GM12875 (cell line): Measurements from ENCODE around the gene MTARC2.

ENCODE experiments used
- H3K4me3 ChIP-seq: one replicate; pipeline ENCODE4 v1.5.1; 2011; ENCODE audit warnings: low read depth, low read length, control low read depth
- TF ChIP-seq, protein P1 (sequence below): IDR thresholded peaks from 2 replicates; pipeline ENCODE4 v1.5.1; 2011; ENCODE audit warnings: low read depth, mild to moderate bottlenecking, control low read depth, inconsistent platforms, low read length, moderate library complexity, borderline replicate concordance; ENCODE audit not compliant: insufficient read depth

Gene MTARC2

DNA sequence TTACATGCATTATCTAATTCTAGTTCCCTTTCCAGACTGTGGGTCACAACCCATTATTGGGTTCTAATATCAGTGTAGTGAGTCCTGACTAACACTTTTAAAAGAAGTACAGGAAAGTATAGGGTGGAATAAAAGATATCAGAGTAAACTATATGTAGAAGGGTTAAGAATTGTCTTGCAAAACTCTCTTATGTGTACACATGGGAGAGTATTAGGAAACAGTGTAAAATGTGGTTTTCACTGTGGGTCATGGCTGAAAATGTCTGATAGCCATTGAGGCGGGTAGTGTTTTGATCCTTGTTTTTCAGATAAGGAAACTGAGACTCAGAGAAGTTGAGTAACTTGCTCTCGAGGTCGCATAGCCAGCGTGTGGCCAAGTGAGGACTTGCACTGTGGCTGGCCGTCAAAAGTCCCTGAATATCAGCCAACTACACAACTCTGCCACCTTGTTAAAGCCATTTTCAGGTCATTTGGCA is 20.0 kb downstream of the MTARC2 start:
- TF ChIP-seq, protein P1, sequence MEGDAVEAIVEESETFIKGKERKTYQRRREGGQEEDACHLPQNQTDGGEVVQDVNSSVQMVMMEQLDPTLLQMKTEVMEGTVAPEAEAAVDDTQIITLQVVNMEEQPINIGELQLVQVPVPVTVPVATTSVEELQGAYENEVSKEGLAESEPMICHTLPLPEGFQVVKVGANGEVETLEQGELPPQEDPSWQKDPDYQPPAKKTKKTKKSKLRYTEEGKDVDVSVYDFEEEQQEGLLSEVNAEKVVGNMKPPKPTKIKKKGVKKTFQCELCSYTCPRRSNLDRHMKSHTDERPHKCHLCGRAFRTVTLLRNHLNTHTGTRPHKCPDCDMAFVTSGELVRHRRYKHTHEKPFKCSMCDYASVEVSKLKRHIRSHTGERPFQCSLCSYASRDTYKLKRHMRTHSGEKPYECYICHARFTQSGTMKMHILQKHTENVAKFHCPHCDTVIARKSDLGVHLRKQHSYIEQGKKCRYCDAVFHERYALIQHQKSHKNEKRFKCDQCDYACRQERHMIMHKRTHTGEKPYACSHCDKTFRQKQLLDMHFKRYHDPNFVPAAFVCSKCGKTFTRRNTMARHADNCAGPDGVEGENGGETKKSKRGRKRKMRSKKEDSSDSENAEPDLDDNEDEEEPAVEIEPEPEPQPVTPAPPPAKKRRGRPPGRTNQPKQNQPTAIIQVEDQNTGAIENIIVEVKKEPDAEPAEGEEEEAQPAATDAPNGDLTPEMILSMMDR, result no peak

DNA sequence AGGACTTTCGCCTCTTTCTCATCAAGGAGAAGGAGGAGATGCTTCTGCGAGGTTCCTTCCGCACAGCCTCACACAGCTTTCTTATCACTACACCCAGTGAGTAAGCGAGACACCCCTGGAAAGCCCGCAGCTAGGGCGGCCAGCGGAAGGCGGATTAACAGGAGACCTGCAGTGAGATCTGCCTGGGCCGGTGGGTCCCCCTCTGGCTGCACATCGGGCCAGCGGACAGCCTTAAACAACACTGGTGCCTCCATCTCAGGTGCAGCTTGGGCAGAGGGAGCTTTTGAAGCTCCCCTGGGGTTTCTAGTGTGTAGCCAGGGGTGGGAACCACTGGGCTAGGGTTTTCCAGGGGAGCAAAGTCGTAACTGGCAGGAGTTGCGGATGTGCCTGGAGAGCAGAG is 21.1 kb downstream of the MTARC2 start:
- H3K4me3 ChIP-seq, result no peak overlapping the region
- TF ChIP-seq, protein P1, result no peak

More for the DNA sequence above, 20.0 kb downstream of the MTARC2 start:
- H3K4me3 ChIP-seq, result no peak overlapping the region

DNA sequence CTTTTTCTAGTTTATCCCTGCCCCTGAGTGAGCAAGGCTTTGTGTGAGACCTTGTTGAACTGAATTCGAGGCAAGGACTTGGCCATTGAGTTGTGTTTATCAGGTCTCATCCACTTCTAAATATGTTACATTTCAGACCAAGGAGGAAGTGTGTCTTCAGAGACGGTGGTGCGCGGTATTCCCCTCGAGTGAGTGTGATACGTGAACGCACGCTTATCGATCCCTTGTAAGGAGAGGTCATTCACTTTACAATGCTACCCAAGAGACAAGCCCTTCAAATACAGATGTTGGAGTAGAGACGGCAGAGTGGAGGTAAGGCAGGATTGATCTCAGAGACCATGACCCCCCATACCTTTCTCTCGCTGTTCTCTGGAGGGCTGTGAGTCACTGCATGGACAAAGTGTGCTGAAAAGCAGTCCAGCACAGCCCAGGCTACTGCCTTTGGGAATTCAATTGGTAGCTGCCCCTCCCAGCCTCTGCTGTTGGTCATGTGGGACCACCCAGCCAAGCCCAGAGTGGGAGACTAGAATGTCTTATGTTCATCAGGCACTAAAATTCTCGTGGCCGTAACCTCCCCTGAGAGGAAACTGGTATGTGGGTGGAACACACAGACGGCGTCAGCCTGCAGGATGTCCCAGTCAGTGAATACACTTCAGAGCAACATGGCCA is 22.3 kb downstream of the MTARC2 start:
- TF ChIP-seq, protein P1, result no peak
- H3K4me3 ChIP-seq, result peak overlapping the region; percentile 12

DNA sequence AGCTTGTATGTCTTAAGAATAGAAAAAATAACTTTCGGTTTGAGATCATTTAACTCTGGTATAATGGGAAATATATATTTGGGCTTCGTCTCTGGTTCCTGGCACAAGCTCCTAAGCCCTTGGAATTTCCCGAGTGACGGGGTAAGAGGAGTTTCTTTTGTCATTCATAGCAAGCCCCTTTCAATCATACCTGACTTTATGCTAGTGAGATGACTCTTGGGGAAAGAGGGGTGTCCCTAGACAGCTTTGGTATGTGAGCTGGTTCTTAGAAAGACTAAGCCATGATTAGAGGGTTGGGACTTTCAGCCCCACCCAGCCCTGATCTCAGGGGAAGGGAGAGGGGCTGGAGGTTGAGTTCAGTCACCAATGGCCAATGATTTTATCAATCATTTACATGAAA is 24.7 kb downstream of the MTARC2 start:
- no peak overlapping the region for H3K4me3 ChIP-seq

DNA sequence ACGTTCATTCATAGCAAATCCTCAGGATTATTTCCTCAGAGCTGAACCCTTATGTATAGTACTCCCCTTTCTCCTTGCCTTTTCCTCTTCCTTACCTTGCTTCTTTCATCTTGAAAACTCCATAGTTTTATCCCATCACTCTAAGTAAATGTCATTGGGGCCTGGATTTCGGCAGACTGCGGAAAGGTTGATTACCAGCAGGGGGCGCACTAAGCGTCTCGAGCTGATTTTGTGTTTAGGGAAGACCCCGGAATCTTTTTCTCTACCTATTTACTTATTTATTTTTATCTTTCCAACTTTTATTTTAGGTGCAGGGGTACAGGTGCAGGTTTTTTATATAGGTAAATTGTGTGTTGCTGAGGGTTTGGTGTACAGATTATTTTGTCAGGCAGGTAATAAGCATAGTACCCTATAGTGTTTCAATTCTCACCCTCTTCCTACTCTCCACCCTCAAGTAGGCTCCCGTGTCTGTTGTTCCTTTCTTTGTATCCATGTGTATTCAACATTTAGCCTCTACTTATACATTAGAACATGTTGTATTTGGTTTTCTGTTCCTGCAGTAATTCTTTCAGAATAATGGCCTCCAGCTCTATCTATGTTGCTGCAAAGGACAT is 27.2 kb downstream of the MTARC2 start:
- TF ChIP-seq, protein P1, result peak; percentile 68
- no peak overlapping the region for H3K4me3 ChIP-seq

More for the DNA sequence above, 24.7 kb downstream of the MTARC2 start:
- TF ChIP-seq, protein P1, result no peak

GRCh38 chr1:220776254-220776653 is 28.1 kb downstream of the MTARC2 start:
- TF ChIP-seq, protein P1, result no peak
- no peak overlapping the region for H3K4me3 ChIP-seq

GRCh38 chr1:220776720-220777326 is 28.7 kb downstream of the MTARC2 start:
- TF ChIP-seq, protein P1, result peak; percentile 91
- H3K4me3 ChIP-seq, result no peak overlapping the region
